Immature natural killer cell (primary cell): ENCODE measurements around the gene AQP12A. TPM values are rescaled to one million over a fixed set of nuclear protein-coding genes. Genes with fewer than 3 reads are reported as not detected.
A peak's percentile ranks its signal among the peaks of the same experiment; 100 is the strongest.

Experiments used
- DNase-seq, 3 donors: peaks; one replicate each; pipeline ENCODE4 v3.0.0; 2022; ENCODE audit warnings: mixed read lengths in 1 of 3
- H3K27ac Mint-ChIP-seq, 6 donors: one replicate each; pipeline ENCODE4 v1.8.0; 2020; ENCODE audit warnings: mixed read lengths in 6 of 6, mild to moderate bottlenecking in 5 of 6, inconsistent platforms in 4 of 6, moderate library complexity in 3 of 6
- H3K27me3 Mint-ChIP-seq, 3 donors: one replicate each; pipeline ENCODE4 v1.8.0; 2020 to 2021; ENCODE audit warnings: low read depth in 3 of 3, mild to moderate bottlenecking in 3 of 3, mixed read lengths in 3 of 3, moderate library complexity in 3 of 3, inconsistent platforms in 1 of 3
- H3K36me3 Mint-ChIP-seq, 3 donors: one replicate each; pipeline ENCODE4 v1.8.0; 2020; ENCODE audit warnings: mixed read lengths in 3 of 3, inconsistent platforms in 2 of 3, mild to moderate bottlenecking in 2 of 3
- H3K4me1 Mint-ChIP-seq, 2 donors: one replicate each; pipeline ENCODE4 v1.8.0; 2020; ENCODE audit warnings: inconsistent platforms in 2 of 2, mild to moderate bottlenecking in 2 of 2, mixed read lengths in 2 of 2, moderate library complexity in 1 of 2
- H3K4me3 Mint-ChIP-seq, 5 donors: one replicate each; pipeline ENCODE4 v1.8.0; 2020; ENCODE audit warnings: mild to moderate bottlenecking in 5 of 5, mixed read lengths in 5 of 5, inconsistent platforms in 3 of 5, moderate library complexity in 3 of 5
- H3K9me3 Mint-ChIP-seq, 6 donors: one replicate each; pipeline ENCODE4 v1.8.0; 2020; ENCODE audit warnings: mild to moderate bottlenecking in 6 of 6, mixed read lengths in 6 of 6, inconsistent platforms in 4 of 6, moderate library complexity in 3 of 6
- polyA plus RNA-seq, 3 donors: library from polyadenylated mRNA; unstranded; fragments of 300-500 nt; fragmentation: Illumina TruSeq; gene quantifications; one replicate each; pipeline ENCODE4 v1.2.3, GENCODE V29; 2021

The AQP12A gene
- polyA plus RNA-seq, 3 donors from 2014 or later, result not detected

DNA sequence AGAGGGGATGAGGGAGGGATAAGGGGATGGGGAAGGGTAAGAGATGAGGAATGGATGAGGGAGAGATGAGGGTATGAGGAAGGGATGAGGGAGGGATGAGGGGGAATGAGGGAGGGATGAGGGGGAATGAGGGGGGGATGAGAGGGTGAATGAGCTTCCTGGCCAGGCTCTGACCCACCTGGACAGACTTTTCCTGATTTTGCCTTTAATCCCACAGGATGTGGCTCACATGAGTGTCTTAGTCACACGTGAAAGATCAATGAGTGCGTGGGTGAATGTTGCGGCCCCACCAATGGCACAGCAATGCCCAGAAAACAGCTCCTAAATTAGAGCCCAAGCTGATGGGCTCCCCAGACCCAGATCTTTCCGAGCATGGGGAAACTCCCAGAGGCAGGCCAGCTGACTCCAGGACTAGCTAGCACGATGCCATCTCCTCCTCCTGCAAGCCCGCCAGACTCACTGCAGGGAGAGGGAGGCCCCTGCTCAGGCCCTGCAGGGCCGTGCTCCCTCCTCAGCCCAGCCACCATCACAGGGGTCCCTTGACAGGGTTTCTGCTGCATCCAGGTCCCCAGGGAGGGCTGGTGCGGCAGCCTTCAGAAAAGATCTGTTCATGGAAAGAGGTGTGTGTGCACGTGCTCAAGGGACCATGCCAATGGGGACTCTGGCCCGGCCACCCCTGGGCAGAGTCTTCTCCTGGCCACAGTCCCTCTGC, 41.4 kb downstream of the AQP12A start:
- no peaks in the 10 kb centered on the region for H3K4me1 Mint-ChIP-seq
- H3K4me3 Mint-ChIP-seq, result no peak overlapping the region
- no peaks in the 10 kb centered on the region for H3K36me3 Mint-ChIP-seq
- H3K27ac Mint-ChIP-seq, result no peak overlapping the region
- no peak for DNase-seq
- H3K9me3 Mint-ChIP-seq, result no peaks in the 10 kb centered on the region
- H3K27me3 Mint-ChIP-seq, result no peaks in the 10 kb centered on the region

DNA sequence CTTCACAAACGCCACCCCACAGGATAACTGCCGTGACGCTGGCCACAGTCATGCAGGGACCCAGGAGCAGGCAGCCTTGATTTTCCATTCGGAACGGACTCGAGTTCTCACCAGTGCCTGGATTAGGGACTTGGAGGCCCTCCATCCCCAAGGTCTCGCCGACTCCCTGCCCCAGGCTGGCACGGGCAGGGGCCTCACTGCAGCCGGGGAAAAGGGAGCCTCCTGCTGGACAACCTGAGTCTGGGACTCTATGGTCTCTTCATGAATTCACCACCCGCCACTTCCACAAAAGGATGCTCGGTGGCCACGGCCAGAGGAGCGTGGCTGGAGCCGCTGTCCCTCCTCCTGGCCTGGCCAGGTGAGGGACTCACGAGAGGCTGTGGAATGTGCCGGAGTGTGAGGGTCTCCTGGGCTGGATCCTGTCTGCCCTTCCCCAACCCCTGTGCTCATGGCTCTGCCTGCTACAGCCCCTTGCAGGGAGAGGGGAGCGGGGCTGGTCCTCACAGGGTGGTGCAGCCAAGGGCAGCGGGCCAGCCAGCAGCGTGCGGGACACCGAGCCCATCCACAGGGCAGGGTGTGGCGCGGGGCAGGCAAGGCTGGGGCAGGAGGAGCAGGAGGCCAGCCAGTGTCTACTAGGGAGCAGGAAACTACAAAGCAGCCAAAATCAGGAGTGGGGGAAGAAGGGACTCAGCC, 42.3 kb downstream of the AQP12A start:
- DNase-seq, result peak in 2 of 3 donors; percentile 6 to 18

DNA sequence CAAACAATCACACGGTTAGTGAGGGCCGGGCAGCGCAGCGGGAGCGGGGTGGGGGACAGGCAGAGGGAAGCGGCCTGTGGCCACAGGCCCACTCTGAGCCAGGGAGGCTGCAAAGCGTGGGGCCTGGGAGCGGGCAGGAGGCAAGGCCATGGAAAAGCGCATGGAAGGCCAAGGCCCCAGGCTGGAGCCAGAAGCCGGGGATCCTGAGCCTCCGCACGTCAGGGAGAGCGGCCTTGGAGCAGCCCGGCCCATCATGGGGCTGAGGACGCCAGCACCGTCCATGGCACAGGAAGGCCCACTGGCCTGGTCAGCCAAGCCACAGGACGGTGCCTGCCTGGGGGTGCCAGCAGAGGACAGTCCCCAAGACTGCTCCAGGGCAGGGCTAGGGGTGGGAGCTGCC, 43.1 kb downstream of the AQP12A start:
- no peak overlapping the region for H3K4me3 Mint-ChIP-seq

More for the DNA sequence above, 42.3 kb downstream of the AQP12A start:
- Mint-ChIP-seq H3K4me3 (no peak overlapping the region), H3K4me1 (no peaks in the 10 kb centered on the region), H3K27me3 (no peaks in the 10 kb centered on the region), H3K36me3 (no peaks in the 10 kb centered on the region), H3K9me3 (no peaks in the 10 kb centered on the region), H3K27ac (no peak overlapping the region)

DNA sequence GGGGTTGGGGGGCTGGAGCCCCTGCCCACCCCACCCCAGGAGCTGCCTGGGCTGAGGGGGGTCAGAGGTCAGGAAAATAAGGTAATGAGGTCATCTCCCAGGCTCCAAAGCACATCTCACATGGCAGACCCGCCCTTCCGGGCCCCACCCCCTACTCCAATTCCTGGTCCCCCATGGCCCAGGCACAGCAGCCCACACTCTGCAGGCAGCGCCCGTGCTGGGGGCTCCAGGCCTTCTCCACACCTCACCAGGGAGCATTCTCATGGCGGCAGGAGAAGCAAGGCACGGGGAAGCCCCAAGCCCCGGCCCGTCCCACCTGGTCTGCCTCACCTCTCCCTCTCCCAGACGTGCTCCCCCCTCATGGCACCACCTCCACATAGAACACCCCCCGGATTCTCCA, 43.8 kb downstream of the AQP12A start:
- peaks cover 0 to 2% (median 2%) of the 10 kb centered on the region in 3 donors for H3K27me3 Mint-ChIP-seq
- H3K27ac Mint-ChIP-seq, result no peak overlapping the region
- H3K9me3 Mint-ChIP-seq, result no peaks in the 10 kb centered on the region
- H3K4me1 Mint-ChIP-seq, result no peaks in the 10 kb centered on the region
- H3K4me3 Mint-ChIP-seq, result no peak overlapping the region
- no peaks in the 10 kb centered on the region for H3K36me3 Mint-ChIP-seq
- DNase-seq, result no peak

More for the DNA sequence above, 43.1 kb downstream of the AQP12A start:
- DNase-seq, result no peak
- Mint-ChIP-seq H3K9me3 (no peaks in the 10 kb centered on the region), H3K27me3 (peaks cover 0 to 2% (median 2%) of the 10 kb centered on the region in 3 donors), H3K36me3 (no peaks in the 10 kb centered on the region), H3K27ac (no peak overlapping the region), H3K4me1 (no peaks in the 10 kb centered on the region)

DNA sequence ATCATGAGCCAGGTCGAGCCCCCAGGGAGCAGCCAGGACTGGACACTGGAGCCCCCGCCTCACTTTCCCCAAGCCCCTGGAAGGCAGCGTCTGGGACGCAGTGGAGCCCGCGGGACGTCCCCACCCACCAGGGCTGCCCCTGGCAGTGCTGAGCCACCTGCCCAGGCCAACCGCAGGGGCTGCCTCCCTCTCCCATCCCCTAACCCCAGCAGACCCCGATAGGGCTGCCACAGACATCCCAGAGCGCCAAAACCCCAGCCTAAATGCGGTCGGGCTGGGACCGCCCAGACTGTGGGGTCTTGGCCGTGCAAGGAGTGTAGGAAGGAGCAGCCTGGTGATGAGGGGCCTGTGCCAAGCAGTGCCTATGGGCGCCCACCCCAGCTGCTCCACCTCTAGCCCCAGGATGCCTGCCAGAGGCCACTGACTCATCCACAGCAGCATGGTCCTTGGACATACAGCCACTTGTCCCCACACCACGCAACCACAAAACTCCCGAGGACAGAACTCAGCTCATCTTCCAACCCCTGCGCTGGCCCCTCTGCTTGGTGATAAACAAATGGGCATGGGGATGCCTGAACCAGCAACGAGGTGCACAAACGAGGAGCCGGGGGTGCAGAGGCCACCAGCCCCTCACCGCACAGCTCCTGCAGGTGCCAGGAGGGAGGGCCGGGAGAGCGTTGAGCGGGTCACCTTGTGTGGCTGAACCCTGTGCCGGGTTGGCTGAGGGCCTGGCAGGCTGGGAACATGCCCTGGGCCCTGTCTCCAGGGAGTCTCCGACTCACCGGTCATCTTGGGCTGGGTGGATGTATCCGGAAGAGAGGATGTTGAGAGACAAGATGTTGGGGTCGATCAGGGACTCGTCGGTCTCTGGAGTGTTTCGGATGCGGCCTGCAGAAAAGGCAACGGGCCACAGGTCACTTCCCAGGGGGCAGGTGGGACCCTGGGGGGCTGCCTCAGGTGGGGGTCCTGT, 44.9 kb downstream of the AQP12A start:
- no peak for DNase-seq
- Mint-ChIP-seq H3K9me3 (no peaks in the 10 kb centered on the region), H3K36me3 (no peaks in the 10 kb centered on the region), H3K4me3 (no peak overlapping the region), H3K27ac (no peak overlapping the region), H3K27me3 (peaks cover 0 to 2% (median 2%) of the 10 kb centered on the region in 3 donors), H3K4me1 (no peaks in the 10 kb centered on the region)

DNA sequence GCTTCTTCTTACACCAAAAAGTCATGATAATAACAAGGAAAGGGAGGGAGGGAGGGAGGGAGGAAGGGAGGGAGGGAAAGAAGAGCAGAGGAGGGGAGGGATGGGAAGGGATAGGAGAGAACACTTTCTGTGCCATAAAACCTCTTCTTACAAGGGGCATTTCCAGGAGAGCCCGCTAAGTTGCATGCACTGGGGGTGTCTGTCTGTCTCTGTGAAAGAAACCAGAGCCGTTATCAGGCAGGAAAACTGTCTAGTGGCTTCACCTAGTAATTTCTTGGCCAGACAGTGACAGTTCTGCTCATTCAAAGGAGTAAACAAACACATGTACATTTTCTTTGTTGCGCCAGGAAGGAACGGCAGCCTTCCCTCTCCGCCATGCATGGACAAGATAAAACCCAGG, 45.8 kb downstream of the AQP12A start:
- Mint-ChIP-seq H3K27ac (peak overlapping the region in 1 of 6 donors; percentile 30), H3K4me3 (no peak overlapping the region), H3K27me3 (peaks cover 0 to 3% (median 2%) of the 10 kb centered on the region in 3 donors), H3K9me3 (no peaks in the 10 kb centered on the region), H3K4me1 (no peaks in the 10 kb centered on the region), H3K36me3 (no peaks in the 10 kb centered on the region)
- no peak for DNase-seq

DNA sequence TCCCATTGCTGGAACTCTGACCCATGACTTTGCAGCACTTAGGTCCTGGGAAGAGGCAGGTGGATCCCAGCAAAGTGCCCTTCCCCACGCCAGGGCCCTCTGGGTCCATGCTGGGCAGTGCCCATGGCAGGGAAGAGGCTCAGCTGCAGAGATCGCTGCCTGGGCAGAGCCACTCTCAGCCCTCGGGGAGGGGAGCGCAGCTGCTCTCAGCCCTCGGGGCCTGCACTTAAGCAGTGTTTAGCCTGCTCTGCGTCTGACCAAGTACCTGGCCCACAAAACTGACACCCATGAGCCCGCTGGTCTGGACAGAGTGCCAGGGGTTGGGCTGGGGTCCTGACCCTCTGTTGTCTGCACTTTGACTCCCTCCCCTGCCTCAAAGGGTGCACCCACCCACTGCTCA, 46.3 kb downstream of the AQP12A start:
- DNase-seq, result no peak
- H3K4me1 Mint-ChIP-seq, result no peaks in the 10 kb centered on the region
- no peak overlapping the region for H3K4me3 Mint-ChIP-seq
- H3K27ac Mint-ChIP-seq, result no peak overlapping the region
- no peaks in the 10 kb centered on the region for H3K36me3 Mint-ChIP-seq
- H3K27me3 Mint-ChIP-seq, result peaks cover 0 to 4% (median 2%) of the 10 kb centered on the region in 3 donors
- no peaks in the 10 kb centered on the region for H3K9me3 Mint-ChIP-seq

DNA sequence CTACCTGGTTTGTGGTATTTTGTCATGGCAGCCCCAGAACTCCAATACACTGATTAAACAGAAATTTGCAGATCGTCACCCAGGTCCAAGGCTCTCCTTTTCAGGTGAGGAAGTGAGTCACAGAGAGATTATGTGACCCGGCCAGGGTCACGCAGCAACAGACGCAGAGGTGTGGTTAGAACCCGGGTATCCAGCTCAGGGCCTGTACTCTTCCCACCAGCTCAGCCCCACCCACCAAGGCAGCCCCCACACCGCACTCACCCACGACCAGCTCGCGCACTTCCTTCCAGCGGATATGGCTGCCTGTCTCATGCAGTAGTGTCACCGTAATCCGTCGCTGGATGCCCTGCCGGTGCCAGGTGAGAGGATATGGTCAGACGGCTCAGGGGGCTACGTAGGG, 48.1 kb downstream of the AQP12A start:
- peak in 1 of 3 donors; percentile 14 for DNase-seq
- Mint-ChIP-seq H3K36me3 (no peaks in the 10 kb centered on the region), H3K4me1 (no peaks in the 10 kb centered on the region), H3K27me3 (peaks cover 0 to 4% (median 2%) of the 10 kb centered on the region in 3 donors), H3K4me3 (peak overlapping the region in 1 of 5 donors; percentile 13), H3K27ac (no peak overlapping the region), H3K9me3 (no peaks in the 10 kb centered on the region)

DNA sequence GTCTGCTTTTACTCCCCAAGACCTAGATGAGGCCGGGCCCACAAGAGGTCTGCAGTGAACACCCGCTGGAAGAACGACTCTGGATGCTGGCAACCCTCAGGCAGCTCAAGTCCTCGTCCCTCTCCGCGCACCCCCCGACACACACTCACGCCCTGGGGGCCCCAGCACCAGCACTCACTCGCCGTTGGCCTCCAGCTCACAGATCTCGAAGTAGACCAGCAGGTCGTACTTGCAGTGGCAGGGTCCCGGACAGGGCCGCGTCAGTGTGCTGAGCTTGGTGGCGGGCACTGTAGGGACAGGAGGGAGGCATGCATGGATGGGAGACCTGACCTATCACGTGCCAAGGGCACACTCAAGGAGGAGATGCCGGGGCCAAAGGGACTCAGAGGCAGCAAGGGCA, 49.4 kb downstream of the AQP12A start:
- no peaks in the 10 kb centered on the region for H3K9me3 Mint-ChIP-seq
- DNase-seq, result no peak
- no peak overlapping the region for H3K4me3 Mint-ChIP-seq
- H3K27ac Mint-ChIP-seq, result no peak overlapping the region
- H3K4me1 Mint-ChIP-seq, result no peaks in the 10 kb centered on the region
- H3K36me3 Mint-ChIP-seq, result no peaks in the 10 kb centered on the region
- H3K27me3 Mint-ChIP-seq, result peaks cover 0 to 4% (median 2%) of the 10 kb centered on the region in 3 donors

DNA sequence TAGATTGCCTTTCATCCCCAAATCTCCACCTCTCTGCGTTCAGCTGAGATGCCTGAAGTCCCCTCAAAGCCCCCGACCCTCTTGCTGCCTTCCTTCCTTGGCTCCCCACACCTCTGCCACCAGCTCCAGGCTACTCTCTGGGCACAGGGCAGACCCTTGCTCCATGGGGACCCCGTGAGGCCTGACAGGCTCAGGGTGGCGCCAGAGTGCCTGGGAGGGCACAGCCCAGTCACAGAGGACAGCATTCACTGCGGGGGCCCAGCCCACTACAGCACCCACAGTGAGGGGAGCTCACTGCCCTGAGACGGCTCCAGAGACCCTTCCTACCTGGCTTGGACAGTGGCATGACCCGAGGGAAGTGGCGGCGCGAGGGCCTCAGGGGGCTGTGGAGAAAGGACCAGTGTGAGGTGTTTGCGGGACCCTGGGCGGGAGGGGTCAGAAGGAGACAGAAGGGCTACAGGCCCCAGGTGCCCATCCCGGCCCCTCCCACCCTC, 51.0 kb downstream of the AQP12A start:
- no peaks in the 10 kb centered on the region for H3K4me1 Mint-ChIP-seq
- DNase-seq, result no peak
- H3K9me3 Mint-ChIP-seq, result no peaks in the 10 kb centered on the region
- no peak overlapping the region for H3K27ac Mint-ChIP-seq
- no peak overlapping the region for H3K4me3 Mint-ChIP-seq
- H3K36me3 Mint-ChIP-seq, result no peaks in the 10 kb centered on the region
- H3K27me3 Mint-ChIP-seq, result peaks cover 0 to 6% (median 2%) of the 10 kb centered on the region in 3 donors

DNA sequence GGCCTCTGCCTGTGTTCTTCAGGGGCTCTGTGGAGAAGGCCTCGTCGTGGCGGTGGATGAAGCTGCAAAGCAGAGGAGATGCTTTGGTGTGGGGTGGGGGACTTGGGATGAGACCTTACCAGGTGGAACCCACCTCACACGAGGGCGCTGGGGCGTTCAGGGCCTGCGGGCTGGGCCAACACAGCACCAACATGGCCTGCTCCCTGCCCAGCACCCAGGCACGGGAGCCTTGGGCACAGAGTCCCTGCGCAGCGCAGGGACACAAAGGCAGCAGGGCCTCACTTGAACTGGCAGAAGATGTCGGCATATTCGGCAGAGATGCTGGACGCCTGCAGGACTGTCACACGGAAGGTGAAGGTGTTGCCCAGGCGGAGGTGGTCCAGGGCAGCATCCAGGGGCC, 53.8 kb downstream of the AQP12A start:
- H3K9me3 Mint-ChIP-seq, result no peaks in the 10 kb centered on the region
- no peak overlapping the region for H3K27ac Mint-ChIP-seq
- no peak overlapping the region for H3K4me3 Mint-ChIP-seq
- no peaks in the 10 kb centered on the region for H3K36me3 Mint-ChIP-seq
- H3K4me1 Mint-ChIP-seq, result no peaks in the 10 kb centered on the region
- peaks cover 0 to 5% (median 0%) of the 10 kb centered on the region in 3 donors for H3K27me3 Mint-ChIP-seq
- DNase-seq, result no peak

DNA sequence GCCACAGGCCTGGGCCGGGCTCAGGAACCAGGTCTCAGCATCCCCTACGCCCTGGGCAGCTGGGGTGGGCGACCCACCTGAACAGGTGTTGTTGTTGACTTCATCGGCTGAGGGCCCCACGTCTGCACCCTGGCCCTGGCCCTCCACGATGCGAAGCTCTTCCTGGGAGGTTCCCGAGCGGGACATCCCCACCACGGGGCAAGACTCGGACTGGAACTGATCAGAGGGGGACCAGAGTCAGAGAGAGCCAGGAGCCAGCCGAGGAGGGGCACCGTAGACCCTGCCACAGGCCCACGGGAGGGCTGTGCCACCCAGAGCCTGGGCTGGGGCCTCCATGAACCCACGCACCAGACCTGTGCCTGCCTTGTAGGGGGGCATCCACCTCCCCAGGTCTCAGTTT, 54.3 kb downstream of the AQP12A start:
- H3K9me3 Mint-ChIP-seq, result no peaks in the 10 kb centered on the region
- H3K4me1 Mint-ChIP-seq, result no peaks in the 10 kb centered on the region
- no peak overlapping the region for H3K27ac Mint-ChIP-seq
- no peaks in the 10 kb centered on the region for H3K36me3 Mint-ChIP-seq
- H3K4me3 Mint-ChIP-seq, result no peak overlapping the region
- no peak for DNase-seq
- peaks cover 0 to 5% (median 0%) of the 10 kb centered on the region in 3 donors for H3K27me3 Mint-ChIP-seq

DNA sequence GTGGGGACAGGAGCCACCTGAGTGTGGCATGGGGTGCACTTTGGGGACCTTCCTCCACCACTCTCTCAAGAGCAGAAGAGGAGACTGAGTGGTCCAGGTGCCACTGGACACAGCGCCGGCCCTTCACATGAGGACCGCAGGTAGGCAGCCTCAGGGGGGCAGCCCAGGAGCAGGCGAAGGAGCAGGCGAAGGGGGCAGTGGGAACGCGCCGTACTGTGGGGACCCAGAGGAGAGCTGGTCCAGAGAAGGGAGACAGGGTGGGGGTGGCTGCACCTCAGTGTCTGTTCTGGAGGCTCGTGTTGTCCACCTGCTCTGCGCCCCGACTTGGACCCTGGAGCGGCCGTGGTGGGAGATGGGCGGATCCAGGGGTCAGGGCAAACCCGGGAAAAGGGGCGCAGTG, 55.0 kb downstream of the AQP12A start:
- H3K27ac Mint-ChIP-seq, result no peak overlapping the region

More for the DNA sequence above, 55.0 kb downstream of the AQP12A start:
- H3K9me3 Mint-ChIP-seq, result no peaks in the 10 kb centered on the region
- no peaks in the 10 kb centered on the region for H3K4me1 Mint-ChIP-seq
- DNase-seq, result no peak
- H3K4me3 Mint-ChIP-seq, result no peak overlapping the region
- peaks cover 0 to 5% (median 0%) of the 10 kb centered on the region in 3 donors for H3K27me3 Mint-ChIP-seq
- no peaks in the 10 kb centered on the region for H3K36me3 Mint-ChIP-seq
